Chondrocyte (in vitro differentiated cells): Measurements from ENCODE around the gene TMEM98. TPM values are rescaled to one million over a fixed set of nuclear protein-coding genes. Genes with fewer than 3 reads are reported as not detected.

Experiments
- DNase-seq: peaks from one replicate; pipeline ENCODE4 v3.0.0; 2021; ENCODE audit warnings: mixed read lengths, low spot score
- H3K27ac Mint-ChIP-seq: one replicate; pipeline ENCODE4 v1.8.0; 2021; ENCODE audit warnings: mild to moderate bottlenecking, moderate library complexity, mixed read lengths; ENCODE audit not compliant: unreplicated experiment
- H3K27me3 Mint-ChIP-seq: 2 replicates; pipeline ENCODE4 v1.8.0; 2021; ENCODE audit warnings: low read depth, mixed read lengths
- H3K36me3 Mint-ChIP-seq: 2 replicates; pipeline ENCODE4 v1.8.0; 2021; ENCODE audit warnings: low read depth, mixed read lengths
- H3K4me1 Mint-ChIP-seq: 2 replicates; pipeline ENCODE4 v1.8.0; 2021; ENCODE audit warnings: low read depth, mild to moderate bottlenecking, mixed read lengths
- H3K4me3 Mint-ChIP-seq: one replicate; pipeline ENCODE4 v1.8.0; 2021; ENCODE audit warnings: mild to moderate bottlenecking, moderate library complexity, mixed read lengths; ENCODE audit not compliant: unreplicated experiment
- H3K9me3 Mint-ChIP-seq: 2 replicates; pipeline ENCODE4 v1.8.0; 2021; ENCODE audit warnings: low read depth, mixed read lengths
- CTCF ChIP-seq: fragments of 200-600 bp; sonication (generic); IDR thresholded peaks from 2 replicates; pipeline ENCODE4 v1.5.0; 2021; ENCODE audit warnings: antibody characterized with exemption, mild to moderate bottlenecking, moderate library complexity
- total RNA-seq: library from RNA; stranded (reverse); gene quantifications from 3 replicates; pipeline ENCODE4 v1.2.1, GENCODE V29; 2021

Gene TMEM98
- total RNA-seq, 1 donor from 2014 or later: 68.8 TPM

- TF ChIP-seq CTCF: no peak
- H3K4me3 Mint-ChIP-seq: no peak overlapping the region
- H3K4me1 Mint-ChIP-seq: peaks cover 14% of the 10 kb centered on the region
- H3K36me3 Mint-ChIP-seq: no peaks in the 10 kb centered on the region
- peaks cover 5% of the 10 kb centered on the region for H3K9me3 Mint-ChIP-seq
- H3K27me3 Mint-ChIP-seq: peaks cover 6% of the 10 kb centered on the region
- no peak overlapping the region for H3K27ac Mint-ChIP-seq
- no peak for DNase-seq
These were observed 17.2 kb upstream of the TMEM98 start for GRCh38 chr17:32910769-32911168.

GRCh38 chr17:32912218-32912897 is 15.6 kb upstream of the TMEM98 start:
- Mint-ChIP-seq H3K9me3 (peaks cover 5% of the 10 kb centered on the region), H3K4me1 (peaks cover 14% of the 10 kb centered on the region), H3K27ac (no peak overlapping the region), H3K27me3 (no peaks in the 10 kb centered on the region), H3K36me3 (no peaks in the 10 kb centered on the region), H3K4me3 (no peak overlapping the region)
- no peak for TF ChIP-seq CTCF
- no peak for DNase-seq

- TF ChIP-seq CTCF: no peak
- Mint-ChIP-seq H3K27me3 (no peaks in the 10 kb centered on the region), H3K9me3 (peaks cover 5% of the 10 kb centered on the region), H3K36me3 (no peaks in the 10 kb centered on the region), H3K27ac (no peak overlapping the region), H3K4me1 (peaks cover 14% of the 10 kb centered on the region), H3K4me3 (no peak overlapping the region)
- no peak for DNase-seq
These were observed 14.4 kb upstream of the TMEM98 start for GRCh38 chr17:32913593-32913992.

- Mint-ChIP-seq H3K4me3 (no peak overlapping the region), H3K27ac (no peak overlapping the region), H3K27me3 (no peaks in the 10 kb centered on the region), H3K36me3 (no peaks in the 10 kb centered on the region), H3K9me3 (peaks cover 5% of the 10 kb centered on the region), H3K4me1 (peaks cover 14% of the 10 kb centered on the region)
- no peak for TF ChIP-seq CTCF
- DNase-seq: no peak
These were observed 13.8 kb upstream of the TMEM98 start for GRCh38 chr17:32914181-32914580.

GRCh38 chr17:32915245-32915644 is 12.7 kb upstream of the TMEM98 start:
- H3K4me3 Mint-ChIP-seq: no peak overlapping the region
- no peak for DNase-seq
- H3K4me1 Mint-ChIP-seq: peaks cover 9% of the 10 kb centered on the region
- no peak overlapping the region for H3K27ac Mint-ChIP-seq
- TF ChIP-seq CTCF: no peak
- H3K9me3 Mint-ChIP-seq: peaks cover 5% of the 10 kb centered on the region
- no peaks in the 10 kb centered on the region for H3K27me3 Mint-ChIP-seq
- no peaks in the 10 kb centered on the region for H3K36me3 Mint-ChIP-seq
